Epithelial cell of alveolus of lung (primary cell): ENCODE measurements around the gene INTS7. TPM values are rescaled to one million over a fixed set of nuclear protein-coding genes. Genes with fewer than 3 reads are reported as not detected.

Experiments used
- total RNA-seq: library from RNA; depleted of rRNA; stranded (reverse); fragments of >200 nt; gene quantifications from 2 replicates; pipeline ENCODE4 v1.2.1, GENCODE V29; 2015

INTS7 gene
- total RNA-seq: 13.8 and 16.0 TPM in 2 replicates

GRCh38 chr1:212035123-212035834 is at the start of gene INTS7, which contains the start of gene DTL:
TSS of gene INTS7 (minus strand) at chr1:212035557. CDS start at chr1:212035437, 120 bp downstream.
TSS of gene DTL (plus strand) at chr1:212035748. CDS start at chr1:212035891, 143 bp downstream.

Other genes with a start within 250 kb of the INTS7 start
- 16.8 and 25.1 TPM in 2 replicates for gene LPGAT1, start 204.8 kb downstream of the INTS7 start, total RNA-seq
- gene DTL, start 191 bp upstream of the INTS7 start, total RNA-seq: 5.6 and 13.7 TPM in 2 replicates
- 21.5 and 23.3 TPM in 2 replicates for gene PPP2R5A, start 249.9 kb upstream of the INTS7 start, total RNA-seq